GM21619 (cell line): ENCODE results near the gene DCST2.
"Not testable (repeated sequence)": the region's sequence is repeated elsewhere in the genome, so short reads cannot be mapped to it uniquely, and the experiment has no call there.

Experiments
- ATAC-seq: cut with Tn5 transposase; IDR thresholded peaks from one replicate; pipeline ENCODE4 v1.9.1; 2021; ENCODE audit not compliant: unreplicated experiment

Gene DCST2

DNA sequence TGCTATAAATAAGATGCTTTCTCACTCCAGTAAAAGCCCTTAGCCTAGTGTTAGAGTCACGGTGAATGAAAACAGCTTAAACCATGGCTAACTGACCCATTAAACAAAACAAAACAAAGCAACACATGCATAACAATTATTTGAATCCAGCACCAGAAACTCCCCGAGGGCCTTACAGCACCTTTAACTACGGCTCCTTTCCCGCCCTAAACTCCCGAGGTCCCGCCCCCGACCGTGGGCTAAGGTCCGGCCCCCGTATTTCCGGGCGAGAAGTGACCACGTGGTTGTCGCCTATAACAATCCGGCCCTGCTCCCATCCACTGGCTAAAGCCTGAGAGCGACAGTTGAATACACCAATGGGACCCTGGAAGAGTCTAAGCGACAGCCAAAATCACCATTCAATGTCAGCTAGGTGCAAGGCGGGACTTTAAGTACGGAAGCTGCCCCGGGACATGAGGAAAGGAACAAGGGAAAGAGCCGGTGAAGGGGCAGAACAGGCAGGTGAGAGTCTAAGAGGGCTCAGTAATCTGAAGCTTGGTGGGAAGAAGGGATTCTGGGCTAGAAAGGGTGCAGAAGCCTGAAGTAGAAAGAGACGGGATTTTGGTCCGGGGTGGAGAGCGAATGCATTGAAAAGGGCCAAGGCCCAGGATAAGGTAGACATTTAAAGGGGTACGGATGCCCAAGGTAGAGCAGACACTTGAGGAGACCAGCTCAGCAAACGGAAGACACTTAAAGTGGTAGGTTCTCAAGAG, 50.5 kb downstream of the DCST2 start, which contains the start of gene FLAD1:
Gene FLAD1, plus strand, starts transcription at position 448 of the 752 bp plus-strand sequence. CDS start 351 bp downstream, outside the sequence.
- peak; percentile 95 for ATAC-seq

DNA sequence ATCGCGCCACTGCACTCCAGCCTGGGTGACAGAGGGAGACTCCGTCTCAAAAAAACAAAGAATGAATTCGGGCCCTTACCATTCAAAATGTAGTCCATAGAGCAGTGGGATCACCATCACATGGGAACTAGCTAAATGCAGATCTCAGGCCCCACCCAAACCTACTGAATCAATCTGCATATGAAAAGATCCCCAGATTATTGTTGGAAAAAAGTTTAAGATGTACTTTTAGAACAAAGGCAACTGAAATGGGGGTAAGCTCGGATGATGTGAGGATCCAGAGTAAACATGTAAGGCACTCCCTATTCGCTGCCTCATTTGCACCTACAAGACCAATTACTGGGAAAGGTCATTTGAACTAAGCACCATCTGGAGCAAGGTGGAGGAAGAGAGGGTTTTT, 51.2 kb downstream of the DCST2 start:
- ATAC-seq: no peak

DNA sequence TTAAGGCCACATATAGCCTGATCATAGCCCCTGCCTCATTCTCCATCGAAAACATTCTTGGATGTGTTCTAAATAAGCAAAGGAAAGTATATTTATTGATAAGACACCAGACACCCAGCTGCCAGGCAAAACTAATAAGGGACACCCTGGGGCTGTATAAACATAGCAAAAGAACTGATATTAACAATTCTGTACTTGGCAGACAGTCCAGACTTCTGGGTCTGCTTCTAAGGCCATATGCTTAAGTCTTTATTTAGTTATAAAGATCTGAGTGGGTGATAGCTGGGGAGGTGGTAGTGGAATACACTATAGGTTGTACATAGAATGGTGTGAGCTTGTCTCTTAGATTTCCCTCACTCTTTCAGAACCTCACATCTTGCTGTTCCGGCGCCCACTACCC, 55.2 kb downstream of the DCST2 start:
- no peak for ATAC-seq

DNA sequence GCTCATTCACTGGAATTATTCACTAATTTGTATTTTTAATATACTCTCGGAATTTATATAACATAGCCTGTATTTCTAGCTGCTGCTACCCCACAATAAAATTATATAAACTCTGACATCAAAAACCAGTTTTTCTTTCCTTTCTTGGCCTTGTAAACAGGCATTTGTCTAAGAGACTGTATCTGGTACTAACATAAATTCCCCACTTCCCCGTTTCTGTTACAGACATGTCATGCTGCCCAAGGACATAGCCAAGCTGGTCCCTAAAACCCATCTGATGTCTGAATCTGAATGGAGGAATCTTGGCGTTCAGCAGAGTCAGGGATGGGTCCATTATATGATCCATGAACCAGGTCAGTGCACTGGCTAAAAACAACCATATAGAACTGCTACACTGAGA, 55.8 kb downstream of the DCST2 start:
- not testable (repeated sequence) for ATAC-seq

DNA sequence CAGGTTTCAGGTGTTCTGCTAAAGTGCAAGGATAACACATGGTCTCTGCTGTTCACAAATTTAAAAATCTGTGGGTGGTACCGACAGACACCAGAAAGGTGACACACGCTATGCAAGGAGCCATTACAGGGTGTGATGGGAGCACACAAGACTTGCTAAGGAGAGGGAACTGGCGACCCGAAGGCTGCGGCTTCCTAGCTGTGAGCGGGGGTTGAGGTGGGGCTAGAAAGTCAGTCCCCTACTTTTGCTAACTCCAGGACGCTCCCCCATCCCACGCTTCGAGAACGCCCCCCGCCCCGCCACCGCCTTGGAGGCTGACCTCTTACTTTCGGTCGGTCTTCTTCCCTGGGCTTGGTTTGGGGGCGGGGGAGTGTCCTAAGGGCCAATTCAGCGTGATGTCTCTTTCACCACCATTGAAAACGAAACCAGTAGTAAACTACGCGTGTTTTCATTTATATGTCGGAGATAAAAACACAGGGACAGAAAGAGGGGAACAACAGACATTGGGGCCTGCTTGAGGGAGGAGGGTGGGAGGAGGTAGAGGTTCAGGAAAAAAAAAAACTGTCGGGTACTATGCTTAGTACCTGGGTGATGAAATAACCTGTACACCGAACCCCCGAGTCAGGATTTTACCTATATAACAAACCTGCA, 58.0 kb downstream of the DCST2 start:
- ATAC-seq: no peak

DNA sequence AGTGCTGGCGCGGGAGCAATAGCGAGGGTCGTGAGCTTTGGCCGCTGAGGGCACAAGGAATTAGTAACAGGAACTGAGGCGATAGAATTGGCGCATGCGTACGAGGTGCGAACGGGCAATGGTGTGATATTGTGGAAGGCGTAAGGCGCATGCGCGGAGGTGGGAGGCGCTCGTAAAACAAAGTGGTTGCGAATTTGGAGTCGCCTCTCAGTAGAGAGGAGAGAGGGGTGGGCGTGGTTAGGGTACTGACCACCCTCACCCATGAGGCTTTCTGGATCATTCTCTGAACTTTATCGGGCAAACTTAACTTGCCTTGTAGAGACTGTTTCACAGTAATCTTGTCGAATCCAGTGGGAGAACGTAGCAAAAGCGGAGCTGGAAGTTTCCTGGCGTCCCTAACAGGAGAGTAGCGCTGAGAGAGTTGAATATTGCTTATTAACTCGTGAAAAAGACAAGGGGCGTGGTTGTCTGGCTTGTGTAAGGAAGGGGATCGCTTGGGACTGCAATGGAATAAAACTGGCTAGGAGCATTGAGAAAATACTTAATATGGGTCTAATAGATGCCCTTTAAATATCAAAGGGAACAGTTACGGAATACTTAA, 58.7 kb downstream of the DCST2 start:
- peak; percentile 46 for ATAC-seq

DNA sequence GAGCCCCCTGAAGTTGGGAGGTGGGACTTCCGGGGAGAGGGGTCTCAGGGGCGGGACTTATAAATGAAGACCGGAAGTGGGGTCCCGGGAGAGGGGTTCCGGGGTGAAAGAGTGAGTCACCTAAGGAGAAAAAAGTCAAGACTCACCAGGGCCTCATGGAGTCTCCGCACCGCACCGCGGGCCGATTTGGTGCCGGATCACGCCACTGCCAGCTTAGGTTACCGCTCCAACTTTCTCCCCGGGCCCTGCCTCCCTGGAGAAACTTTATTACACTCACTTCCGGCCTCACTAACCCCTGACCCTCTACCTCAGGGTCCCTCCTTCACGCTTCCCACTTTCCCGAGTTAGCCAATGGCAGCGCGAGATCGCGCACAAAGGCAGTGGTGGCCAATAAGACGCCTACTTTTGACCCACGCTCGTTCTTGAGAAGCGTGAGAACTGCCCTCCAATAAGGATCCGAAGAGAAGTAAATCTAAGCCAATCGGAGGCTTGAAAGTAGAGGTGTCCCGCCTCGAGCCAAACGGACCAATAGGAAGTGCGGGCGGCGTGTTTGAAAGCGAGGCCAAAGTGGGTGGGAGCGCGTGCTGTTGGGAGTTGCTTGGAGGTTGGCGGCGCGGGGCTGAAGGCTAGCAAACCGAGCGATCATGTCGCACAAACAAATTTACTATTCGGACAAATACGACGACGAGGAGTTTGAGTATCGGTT, 59.3 kb downstream of the DCST2 start, which contains the start of gene CKS1B:
Gene CKS1B, plus strand, starts transcription at position 580 of the 706 bp plus-strand sequence. Its CDS starts 65 bp downstream, at position 645.
- ATAC-seq: peak; percentile 71

DNA sequence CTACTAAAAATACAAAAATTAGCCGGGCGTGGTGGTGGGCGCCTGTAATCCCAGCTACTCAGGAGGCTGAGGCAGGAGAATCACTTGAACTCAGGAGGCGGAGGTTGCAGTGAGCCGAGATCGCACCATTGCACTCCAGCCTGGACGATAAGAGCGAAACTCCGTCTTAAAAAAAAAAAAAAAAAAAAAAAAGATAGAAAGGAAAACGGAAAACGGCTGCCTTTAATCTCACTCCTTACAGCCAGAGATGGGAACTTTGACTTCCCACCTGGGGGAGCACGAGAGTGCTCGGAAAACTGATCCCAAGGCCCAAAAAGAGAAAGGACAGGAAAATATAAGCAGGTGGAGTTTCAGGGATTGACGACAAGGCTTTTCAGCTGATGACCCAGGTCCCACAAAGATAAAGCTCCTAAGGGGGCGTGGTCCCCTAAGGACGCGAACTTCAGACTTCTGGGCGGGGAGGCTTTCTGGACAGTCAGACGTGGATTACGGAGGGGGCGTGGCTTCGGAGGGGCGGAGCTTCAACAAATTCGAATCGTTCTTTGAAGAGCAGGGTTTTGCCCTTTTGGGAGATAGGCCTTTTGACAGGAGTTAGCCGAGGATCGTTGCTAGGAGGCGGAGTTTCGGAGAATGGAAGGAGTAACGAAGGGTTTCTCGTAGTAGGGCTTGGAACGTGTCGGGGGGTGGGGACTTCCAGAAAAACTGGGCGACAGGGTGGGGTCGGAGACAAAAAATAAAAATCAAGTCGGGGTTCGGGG, 60.1 kb downstream of the DCST2 start:
- no peak for ATAC-seq

DNA sequence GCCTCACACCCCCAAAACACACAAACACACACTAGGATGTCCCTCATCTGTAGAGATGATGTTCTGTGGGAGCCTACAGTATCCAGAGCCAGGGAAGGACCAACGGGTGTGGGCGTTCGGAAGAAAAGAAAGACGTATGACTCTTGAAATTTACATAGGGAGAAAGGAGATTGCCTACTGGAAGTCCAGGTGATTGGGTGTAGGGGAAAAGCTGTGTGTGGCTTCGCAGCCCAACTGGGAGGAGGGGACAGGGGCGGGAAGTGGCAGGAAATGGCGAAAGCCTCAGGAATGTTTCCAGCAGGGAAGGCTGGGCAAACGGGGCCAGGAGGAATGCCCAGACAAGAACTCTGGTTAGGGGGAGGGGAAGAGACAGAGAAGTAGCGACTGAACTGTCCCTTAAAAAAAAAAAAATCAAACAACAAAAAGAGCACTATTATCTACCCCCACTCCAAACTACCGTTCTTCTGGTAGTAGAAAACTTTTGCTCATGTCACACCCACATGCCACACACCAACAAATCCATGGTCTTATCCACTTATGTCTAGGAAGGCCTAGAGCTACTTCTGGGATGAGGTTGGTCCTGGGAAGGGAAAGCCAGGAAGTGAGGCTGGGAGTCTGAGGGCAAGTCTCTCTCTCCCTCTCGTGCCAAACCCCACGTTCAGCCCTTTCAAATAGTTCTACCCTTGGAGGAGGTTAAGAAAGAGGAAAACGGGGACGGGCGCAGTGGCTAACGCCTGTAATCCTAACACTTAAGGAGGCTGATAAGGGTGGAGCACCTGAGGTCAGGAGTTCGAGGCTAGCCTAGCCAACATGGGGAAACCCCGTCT, 60.9 kb downstream of the DCST2 start:
- no peak for ATAC-seq

DNA sequence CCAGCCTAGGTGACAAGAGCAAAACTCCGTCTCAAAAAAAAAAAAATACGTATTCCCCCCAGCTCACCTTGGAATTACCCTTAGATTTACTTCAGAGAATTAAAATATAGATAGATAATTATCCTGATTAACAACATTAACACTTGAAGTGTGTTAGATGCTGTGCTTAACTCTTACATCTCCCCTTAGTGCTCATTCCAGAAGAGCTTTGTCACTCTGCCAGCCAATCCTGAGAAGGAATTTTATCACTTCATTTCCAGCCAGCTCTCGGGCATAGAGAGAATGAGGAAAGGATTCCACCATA, 61.4 kb downstream of the DCST2 start:
- ATAC-seq: no peak

DNA sequence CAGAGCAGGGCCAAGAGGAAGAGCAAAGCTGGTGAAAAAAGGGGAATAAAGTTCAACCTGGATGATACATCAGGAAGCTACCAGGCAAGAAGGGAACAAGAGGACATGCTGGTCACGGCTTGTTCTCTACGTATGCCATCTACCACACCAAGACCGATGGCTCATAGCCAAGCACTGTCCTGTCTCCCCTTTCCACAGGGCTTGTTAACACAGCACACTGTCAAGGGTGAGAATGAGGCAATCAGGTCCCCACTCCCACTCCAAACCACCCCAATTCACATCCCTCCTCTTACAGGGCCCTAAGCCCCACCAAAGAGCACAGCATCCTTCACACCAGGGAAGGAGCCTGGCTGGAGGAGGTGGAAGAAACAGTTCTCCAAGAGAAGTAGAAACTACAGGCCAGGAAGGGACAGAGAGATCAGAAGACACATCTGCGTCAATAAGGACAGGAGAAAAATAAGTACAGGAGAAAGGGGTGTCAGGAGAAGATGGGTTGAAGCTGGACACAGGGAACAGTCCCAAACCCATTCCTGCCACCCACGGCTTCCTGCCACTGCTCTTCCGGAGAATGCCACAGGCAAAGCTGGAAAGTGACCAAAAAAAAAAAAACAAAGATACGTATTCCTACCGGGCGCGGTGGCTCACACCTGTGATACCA, 62.1 kb downstream of the DCST2 start:
- ATAC-seq: no peak

DNA sequence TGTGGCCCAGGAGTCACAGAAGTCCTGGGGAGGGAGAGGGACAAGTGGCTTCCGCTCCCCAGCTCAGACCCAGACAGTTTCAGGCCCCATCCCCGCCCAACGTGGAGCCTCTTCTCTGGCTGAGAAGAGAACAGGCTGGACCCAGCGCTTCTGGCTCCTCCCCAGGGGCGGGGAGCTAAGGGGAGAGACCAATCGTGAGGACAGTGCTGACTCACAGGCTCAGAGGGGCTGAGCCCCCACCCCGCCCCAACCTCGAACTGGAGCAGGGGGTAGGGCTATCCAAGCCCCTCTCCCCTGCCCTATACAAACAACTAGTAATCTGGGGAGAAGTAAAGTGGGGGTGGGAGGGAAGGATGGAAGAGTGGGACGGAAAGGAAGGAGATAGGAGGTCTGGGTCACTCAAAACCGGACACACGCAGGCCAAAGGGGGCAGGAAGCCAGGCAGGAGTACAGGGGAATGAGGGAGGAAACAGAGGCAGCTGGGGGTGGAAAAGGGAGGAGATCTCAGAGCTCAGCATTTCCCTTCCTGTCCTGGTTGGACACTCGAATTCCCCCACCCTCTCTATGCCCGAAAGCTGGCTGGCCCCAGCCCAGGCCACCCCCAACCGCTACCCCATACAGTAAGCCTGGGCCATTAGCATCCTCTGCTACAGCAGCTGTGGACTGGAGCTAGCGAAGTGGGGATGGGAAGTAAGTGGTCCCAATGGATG, 62.8 kb downstream of the DCST2 start, which contains the start of gene SHC1:
Gene SHC1, minus strand, starts transcription at position 117 of the 710 bp plus-strand sequence. CDS start 221 bp downstream, outside the sequence.
- ATAC-seq: no peak

DNA sequence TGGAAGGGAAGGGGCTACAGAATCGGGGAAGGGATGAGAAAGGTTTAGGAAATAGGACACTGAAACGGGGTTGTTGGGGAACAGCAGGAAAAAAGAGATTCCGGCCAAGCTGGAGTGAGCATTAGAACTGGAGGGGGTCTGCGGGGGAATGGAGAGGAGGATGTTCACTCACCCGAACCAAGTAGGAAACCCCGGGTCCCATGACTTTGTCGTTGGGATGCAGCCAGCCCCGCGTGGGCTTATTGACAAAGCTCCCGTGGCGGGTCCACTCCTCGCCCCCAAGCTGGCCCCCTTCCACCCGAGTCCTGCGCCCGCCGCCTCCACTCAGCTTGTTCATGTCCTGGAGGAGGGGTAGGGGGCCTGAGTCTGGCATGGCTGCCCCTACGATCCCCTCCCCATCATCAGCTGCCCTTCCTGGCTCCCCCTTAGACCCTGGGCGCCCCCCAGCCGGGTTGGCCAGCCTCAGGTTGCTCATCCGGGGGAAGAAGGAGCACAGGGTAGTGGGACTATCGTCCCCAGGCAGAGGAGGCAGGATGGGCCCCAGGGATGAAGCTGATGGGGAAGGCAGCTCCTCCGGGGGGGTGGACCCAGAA, 63.6 kb downstream of the DCST2 start:
- ATAC-seq: no peak

DNA sequence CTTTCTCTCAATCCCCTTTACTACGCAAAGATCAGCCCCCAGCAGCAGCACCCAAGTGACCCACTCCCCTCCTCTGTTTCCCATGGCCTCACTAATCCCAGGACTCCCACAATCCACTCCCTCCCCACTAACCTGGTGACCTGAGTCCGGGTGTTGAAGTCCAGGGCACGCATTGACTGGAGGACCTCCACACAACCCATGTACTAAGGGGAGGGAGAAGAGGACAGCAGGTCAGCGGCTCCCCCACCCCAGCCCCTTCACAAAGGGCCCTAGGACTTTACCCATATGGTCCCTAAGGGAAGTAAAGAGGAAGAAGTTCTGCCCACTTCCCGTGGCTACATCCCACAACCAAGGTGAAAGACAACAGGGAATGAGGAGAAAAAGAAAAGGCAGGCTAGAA, 64.3 kb downstream of the DCST2 start:
- no peak for ATAC-seq

DNA sequence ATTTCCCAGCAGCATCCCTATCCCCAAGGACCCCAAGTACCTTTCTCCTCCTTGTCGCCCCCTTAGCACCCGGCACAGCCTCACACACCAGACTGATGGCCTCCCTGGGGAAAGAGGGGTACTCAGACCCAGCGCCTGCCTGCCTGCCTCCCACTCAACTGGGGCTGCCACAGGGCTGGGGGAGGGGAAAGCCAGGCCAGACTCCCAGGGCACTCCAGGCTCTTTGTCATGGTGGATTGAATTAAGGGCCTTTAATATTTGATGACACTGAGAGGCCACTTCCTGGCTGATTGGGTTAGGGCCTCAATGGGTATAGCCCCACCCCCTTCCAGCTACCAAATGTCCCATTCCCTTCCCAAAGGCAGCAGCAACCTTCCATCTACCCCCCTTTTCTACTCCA, 64.8 kb downstream of the DCST2 start:
- no peak for ATAC-seq
